Type B pancreatic cell (in vitro differentiated cells): ENCODE results near the gene STAT3. TPM values are rescaled to one million over a fixed set of nuclear protein-coding genes. Genes with fewer than 3 reads are reported as not detected.

Experiments
- DNase-seq: peaks from one replicate; pipeline ENCODE4 v3.0.0; 2021; ENCODE audit warnings: mixed read lengths; ENCODE audit not compliant: unreplicated experiment; ENCODE audit errors: extremely low spot score
- H3K27ac Mint-ChIP-seq: 2 replicates; pipeline ENCODE4 v1.8.0; 2021; ENCODE audit warnings: mild to moderate bottlenecking, mixed read lengths
- H3K27me3 Mint-ChIP-seq: 2 replicates; pipeline ENCODE4 v1.8.0; 2021; ENCODE audit warnings: mixed read lengths
- H3K36me3 Mint-ChIP-seq: 2 replicates; pipeline ENCODE4 v1.8.0; 2021; ENCODE audit warnings: mixed read lengths
- H3K4me1 Mint-ChIP-seq: one replicate; pipeline ENCODE4 v1.8.0; 2021; ENCODE audit warnings: mixed read lengths; ENCODE audit not compliant: unreplicated experiment
- H3K4me3 Mint-ChIP-seq: 2 replicates; pipeline ENCODE4 v1.8.0; 2021; ENCODE audit warnings: mild to moderate bottlenecking, mixed read lengths
- H3K9me3 Mint-ChIP-seq: 2 replicates; pipeline ENCODE4 v1.8.0; 2021; ENCODE audit warnings: mixed read lengths
- long read RNA-seq: library from polyadenylated mRNA; unstranded; transcript quantifications from one replicate; pipeline ENCODE4 v2.0.0, GENCODE V29; 2020
- total RNA-seq: library from RNA; stranded (reverse); gene quantifications from 2 replicates; pipeline ENCODE4 v1.2.1, GENCODE V29; 2021; ENCODE audit warnings: low replicate concordance
- TF ChIP-seq, protein P1 (sequence below): fragments of 200-600 bp; sonication (generic); conservative IDR thresholded peaks from 2 replicates; pipeline ENCODE4 v1.5.0; 2021; ENCODE audit warnings: antibody characterized with exemption, mild to moderate bottlenecking

The STAT3 gene
- 64.9 and 80.1 TPM in 2 replicates for total RNA-seq
- long read RNA-seq, full-length matches to known transcripts = 83 of 151 reads
- long read RNA-seq, partial matches to known transcripts = 16 of 151 reads
- long read RNA-seq, other reads (novel, unspliced or antisense) = 52 of 151 reads

DNA sequence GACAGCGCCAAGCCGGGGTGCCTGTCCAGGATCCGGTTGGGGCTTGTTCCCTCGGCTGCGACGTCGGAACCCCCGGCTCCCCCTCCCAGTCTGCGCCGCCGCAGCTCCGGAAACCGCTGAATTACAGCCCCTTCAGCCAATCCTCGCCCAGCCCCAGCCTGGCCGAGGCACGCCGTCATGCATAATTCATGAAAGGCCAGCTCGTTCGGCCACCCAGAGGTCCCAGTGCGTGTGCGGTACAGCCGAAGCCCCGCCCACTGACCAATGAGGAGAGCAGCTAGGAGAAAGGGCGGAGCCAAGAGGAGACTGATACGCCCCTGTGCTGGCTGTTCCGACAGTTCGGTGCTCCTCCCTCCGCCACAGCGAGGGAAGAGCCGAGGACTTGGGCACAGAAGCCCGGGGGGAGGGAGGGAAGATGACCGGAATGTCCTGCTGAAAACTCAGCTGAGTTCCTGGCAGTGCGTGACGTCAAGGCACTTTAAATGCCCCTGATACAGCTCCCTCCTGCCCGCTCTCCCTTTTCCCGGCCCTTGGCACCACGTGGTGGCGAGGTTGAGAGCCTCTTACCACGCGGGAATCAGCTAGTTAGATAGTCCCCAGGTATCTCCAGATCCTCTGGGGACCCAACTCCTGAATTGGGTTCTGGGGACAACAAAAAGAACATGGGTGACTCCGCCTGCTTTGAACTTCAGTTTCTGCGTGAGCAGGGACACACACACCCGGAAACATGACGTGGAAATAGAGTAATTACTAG is at the start of gene STAT3:
Gene STAT3, minus strand, starts transcription at position 62 of the 754 bp plus-strand sequence. CDS start 39,926 bp downstream, outside the sequence.
- DNase-seq = peak; percentile 100
- Mint-ChIP-seq H3K4me3 (peak within 1 kb of the TSS; percentile 99), H3K36me3 (peaks cover 2% of the 10 kb centered on the region), H3K9me3 (no peaks in the 10 kb centered on the region), H3K4me1 (peaks cover 18% of the 10 kb centered on the region), H3K27ac (peak within 1 kb of the TSS; percentile 97), H3K27me3 (no peaks in the 10 kb centered on the region)
- TF ChIP-seq, protein P1, sequence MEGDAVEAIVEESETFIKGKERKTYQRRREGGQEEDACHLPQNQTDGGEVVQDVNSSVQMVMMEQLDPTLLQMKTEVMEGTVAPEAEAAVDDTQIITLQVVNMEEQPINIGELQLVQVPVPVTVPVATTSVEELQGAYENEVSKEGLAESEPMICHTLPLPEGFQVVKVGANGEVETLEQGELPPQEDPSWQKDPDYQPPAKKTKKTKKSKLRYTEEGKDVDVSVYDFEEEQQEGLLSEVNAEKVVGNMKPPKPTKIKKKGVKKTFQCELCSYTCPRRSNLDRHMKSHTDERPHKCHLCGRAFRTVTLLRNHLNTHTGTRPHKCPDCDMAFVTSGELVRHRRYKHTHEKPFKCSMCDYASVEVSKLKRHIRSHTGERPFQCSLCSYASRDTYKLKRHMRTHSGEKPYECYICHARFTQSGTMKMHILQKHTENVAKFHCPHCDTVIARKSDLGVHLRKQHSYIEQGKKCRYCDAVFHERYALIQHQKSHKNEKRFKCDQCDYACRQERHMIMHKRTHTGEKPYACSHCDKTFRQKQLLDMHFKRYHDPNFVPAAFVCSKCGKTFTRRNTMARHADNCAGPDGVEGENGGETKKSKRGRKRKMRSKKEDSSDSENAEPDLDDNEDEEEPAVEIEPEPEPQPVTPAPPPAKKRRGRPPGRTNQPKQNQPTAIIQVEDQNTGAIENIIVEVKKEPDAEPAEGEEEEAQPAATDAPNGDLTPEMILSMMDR = no peak

DNA sequence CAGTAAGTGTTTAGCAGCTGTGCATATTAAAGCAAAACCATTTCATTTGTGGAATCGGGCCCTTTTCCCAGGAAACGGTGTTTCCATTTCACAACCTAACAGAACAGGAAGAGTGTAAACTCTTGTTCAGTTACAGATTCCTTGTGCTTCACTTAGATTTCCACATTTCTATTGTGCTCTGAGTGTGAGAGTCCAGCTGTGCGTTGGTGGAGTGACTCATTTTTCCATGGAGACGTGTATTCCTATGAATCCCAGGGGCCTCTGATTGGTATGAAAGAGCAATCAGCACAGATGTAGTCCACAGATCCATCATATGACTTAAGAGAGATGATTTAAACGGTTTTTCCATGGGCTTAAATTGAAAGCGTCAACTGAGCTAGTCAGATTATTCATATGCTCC is 48.1 kb upstream of the STAT3 start:
- Mint-ChIP-seq H3K9me3 (peaks cover 5% of the 10 kb centered on the region), H3K27me3 (no peaks in the 10 kb centered on the region), H3K36me3 (no peaks in the 10 kb centered on the region), H3K27ac (peak overlapping the region; percentile 11), H3K4me3 (no peak overlapping the region), H3K4me1 (peaks cover 14% of the 10 kb centered on the region)
- no peak for DNase-seq
- TF ChIP-seq, protein P1 = no peak

DNA sequence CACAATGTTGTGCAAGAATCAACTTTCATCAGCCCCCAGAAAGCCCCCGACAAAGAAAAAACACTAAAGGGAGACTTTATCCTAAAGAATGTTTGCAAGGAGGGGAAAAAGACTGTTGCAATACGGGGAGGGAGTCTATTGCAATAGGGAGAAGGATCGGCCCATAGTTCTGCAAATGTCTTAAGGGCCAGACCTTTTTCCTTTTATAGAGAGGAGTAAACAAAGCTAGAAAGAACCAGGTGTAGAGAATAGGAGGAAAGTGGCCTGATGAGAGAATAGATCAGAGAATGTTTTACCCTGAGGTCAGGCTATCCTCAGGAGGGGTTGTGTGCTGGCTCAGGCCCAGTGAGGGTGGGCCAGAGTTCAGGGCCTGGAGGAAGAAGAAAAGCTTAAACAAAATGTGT is 43.5 kb upstream of the STAT3 start:
- Mint-ChIP-seq H3K4me1 (peaks cover 20% of the 10 kb centered on the region), H3K36me3 (no peaks in the 10 kb centered on the region), H3K4me3 (no peak overlapping the region), H3K9me3 (peaks cover 5% of the 10 kb centered on the region), H3K27ac (peak overlapping the region; percentile 60), H3K27me3 (peaks cover 3% of the 10 kb centered on the region)
- TF ChIP-seq, protein P1 = no peak
- no peak for DNase-seq

DNA sequence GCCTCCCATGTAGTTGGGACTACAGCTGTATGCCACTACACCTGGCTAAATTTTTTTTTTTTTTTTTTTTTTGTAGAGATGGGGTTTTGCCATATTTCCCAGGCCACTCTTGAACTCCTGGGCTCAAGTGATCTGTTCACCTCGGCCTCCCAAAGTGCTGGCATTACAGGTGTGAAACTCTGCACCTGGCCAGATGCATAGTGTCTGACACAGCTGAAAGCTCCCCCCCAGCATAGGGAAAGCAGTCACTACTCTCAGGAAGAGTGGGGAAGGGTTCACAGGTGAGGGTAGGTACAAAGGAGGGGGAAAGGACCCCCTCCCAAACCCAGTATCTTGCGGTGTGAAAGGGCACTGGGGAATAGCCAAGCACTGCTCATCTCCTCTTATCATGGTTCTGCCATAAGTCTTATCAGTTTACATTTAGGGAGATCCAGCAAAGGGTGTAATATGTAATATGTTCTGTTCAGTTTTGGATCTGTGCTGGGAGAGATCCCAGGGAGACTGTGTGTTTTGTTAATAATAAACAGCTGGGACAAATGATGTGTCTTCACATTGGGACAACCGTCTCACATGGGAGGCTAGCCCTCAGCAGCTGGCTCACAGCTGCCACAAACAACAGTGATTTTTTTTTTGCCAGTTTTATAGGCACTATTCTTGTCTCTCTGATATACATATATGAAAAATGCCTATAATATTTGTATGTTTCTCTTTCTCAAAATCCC is 41.6 kb upstream of the STAT3 start:
- Mint-ChIP-seq H3K9me3 (peaks cover 5% of the 10 kb centered on the region), H3K4me3 (no peak overlapping the region), H3K36me3 (no peaks in the 10 kb centered on the region), H3K27ac (peak overlapping the region; percentile 36), H3K27me3 (peaks cover 14% of the 10 kb centered on the region), H3K4me1 (peaks cover 13% of the 10 kb centered on the region)
- TF ChIP-seq, protein P1 = no peak
- no peak for DNase-seq

DNA sequence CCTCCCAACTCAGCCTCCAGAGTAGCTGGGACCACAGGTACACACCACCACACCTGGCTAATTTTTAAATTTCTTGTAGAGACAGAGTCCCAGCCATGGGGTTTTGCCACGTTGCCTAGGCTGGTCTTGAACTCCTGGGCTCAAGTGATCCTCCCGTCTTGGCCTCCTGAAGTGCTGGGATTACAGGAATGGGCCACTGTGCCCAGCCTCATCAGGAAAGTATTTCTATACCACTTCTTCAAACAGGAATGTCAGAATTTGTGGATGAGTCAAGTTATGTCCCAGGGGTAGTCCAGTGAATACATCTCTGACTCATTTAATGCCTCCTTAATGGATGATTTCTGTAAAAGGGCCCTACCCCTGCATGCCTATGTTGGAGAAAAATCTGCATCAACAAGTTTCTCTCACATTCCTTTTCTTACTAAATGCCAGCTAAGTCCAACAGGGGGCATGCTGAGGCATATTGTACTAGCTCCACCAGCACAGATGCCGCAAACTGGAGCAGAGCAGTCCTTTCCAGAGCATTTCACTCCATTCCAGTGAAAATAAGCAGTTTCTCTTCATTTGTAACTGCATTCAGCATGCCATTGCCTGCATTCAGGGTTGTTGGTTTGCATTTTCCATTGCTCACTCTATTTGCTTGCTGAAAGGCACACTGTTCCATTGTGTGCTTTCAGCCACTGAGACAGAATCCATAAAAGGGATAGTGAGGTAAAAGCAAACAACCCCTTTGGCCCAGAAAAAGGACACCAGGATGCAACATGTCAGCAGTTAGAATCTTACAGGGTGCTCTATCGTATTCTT is 40.1 kb upstream of the STAT3 start:
- H3K4me1 Mint-ChIP-seq = peaks cover 14% of the 10 kb centered on the region
- H3K27me3 Mint-ChIP-seq = peaks cover 22% of the 10 kb centered on the region
- no peak for DNase-seq
- no peaks in the 10 kb centered on the region for H3K36me3 Mint-ChIP-seq
- peak overlapping the region; percentile 46 for H3K4me3 Mint-ChIP-seq
- peak overlapping the region; percentile 94 for H3K27ac Mint-ChIP-seq
- peaks cover 5% of the 10 kb centered on the region for H3K9me3 Mint-ChIP-seq
- TF ChIP-seq, protein P1 = peak; percentile 84
